GM10266 (cell line): Measurements from ENCODE around the gene FEM1A.

ENCODE experiments used
- DNase-seq: peaks from one replicate; pipeline ENCODE4 v3.0.0; 2012; ENCODE audit errors: extremely low spot score
- TF ChIP-seq, protein P1 (sequence below): IDR thresholded peaks from 2 replicates; pipeline ENCODE4 v1.5.1; 2012; ENCODE audit warnings: mild to moderate bottlenecking, low read depth; ENCODE audit not compliant: control insufficient read depth, insufficient read depth; ENCODE audit errors: missing control alignments

The FEM1A gene

GRCh38 chr19:4748589-4748988 lies 42.9 kb upstream of the FEM1A start:
- TF ChIP-seq, protein P1, sequence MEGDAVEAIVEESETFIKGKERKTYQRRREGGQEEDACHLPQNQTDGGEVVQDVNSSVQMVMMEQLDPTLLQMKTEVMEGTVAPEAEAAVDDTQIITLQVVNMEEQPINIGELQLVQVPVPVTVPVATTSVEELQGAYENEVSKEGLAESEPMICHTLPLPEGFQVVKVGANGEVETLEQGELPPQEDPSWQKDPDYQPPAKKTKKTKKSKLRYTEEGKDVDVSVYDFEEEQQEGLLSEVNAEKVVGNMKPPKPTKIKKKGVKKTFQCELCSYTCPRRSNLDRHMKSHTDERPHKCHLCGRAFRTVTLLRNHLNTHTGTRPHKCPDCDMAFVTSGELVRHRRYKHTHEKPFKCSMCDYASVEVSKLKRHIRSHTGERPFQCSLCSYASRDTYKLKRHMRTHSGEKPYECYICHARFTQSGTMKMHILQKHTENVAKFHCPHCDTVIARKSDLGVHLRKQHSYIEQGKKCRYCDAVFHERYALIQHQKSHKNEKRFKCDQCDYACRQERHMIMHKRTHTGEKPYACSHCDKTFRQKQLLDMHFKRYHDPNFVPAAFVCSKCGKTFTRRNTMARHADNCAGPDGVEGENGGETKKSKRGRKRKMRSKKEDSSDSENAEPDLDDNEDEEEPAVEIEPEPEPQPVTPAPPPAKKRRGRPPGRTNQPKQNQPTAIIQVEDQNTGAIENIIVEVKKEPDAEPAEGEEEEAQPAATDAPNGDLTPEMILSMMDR, result no peak
- no peak for DNase-seq

- DNase-seq, result no peak
- TF ChIP-seq, protein P1, result no peak
Measured at GRCh38 chr19:4749870-4750590, 41.5 kb upstream of the FEM1A start.

DNA sequence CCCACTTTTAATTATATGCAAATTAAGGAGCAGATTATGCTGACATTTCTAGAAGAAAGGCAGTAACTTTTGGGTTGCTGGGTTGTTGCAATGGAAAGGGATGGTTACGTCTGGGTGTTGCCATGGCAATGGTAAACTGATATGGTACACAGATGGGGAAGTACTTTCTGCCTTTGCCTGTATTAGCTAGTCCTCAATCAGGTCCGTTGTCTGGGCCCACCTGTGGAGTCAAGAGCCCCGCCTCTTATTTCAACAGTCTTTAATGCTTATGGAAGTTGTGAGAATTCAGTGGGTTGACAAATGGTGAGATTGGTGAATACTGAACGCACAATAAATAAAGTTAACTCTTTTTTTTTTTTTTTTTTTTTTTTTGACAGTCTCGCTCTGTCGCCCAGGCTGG lies 37.3 kb upstream of the FEM1A start:
- TF ChIP-seq, protein P1, result no peak
- no peak for DNase-seq

DNA sequence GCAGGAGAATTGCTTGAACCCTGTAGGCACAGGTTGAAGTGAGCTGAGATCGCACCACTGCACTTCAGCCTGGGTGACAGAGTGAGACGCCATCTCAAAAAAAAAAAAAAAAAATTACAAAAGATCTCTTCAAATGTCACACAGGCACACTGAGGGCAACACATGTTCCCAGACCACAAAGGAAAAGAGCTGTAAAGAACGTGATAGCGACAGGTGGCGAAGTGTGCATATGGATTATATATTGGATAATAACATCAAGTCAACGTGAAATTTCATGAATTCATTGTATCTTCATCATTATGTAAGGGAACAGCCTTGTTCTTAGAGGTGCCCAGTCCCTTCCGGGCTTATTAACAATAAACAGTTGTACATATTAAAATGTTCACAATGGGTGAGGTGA lies 36.1 kb upstream of the FEM1A start:
- TF ChIP-seq, protein P1, result no peak
- DNase-seq, result no peak

DNA sequence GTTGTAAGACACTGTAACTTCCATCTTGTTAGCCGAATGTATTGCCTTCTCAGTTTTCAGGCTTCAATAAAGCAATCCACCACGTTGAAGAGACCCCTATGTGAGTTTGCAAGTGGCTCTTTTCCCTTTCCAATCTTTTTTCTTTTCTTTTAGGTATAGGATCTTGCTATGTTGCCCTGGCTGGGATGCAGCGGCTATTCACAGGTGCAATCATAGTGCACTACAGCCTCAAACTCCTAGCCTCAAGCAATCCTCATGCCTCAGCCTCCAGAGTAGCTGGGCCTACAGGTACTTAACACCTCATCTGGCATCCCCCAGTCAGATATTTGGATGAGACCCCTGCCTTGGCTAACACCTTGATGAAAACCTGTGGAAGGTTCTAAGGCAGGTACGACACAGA lies 33.5 kb upstream of the FEM1A start:
- DNase-seq, result no peak
- TF ChIP-seq, protein P1, result no peak

GRCh38 chr19:4758659-4759058 lies 32.9 kb upstream of the FEM1A start:
- TF ChIP-seq, protein P1, result no peak
- DNase-seq, result no peak

DNA sequence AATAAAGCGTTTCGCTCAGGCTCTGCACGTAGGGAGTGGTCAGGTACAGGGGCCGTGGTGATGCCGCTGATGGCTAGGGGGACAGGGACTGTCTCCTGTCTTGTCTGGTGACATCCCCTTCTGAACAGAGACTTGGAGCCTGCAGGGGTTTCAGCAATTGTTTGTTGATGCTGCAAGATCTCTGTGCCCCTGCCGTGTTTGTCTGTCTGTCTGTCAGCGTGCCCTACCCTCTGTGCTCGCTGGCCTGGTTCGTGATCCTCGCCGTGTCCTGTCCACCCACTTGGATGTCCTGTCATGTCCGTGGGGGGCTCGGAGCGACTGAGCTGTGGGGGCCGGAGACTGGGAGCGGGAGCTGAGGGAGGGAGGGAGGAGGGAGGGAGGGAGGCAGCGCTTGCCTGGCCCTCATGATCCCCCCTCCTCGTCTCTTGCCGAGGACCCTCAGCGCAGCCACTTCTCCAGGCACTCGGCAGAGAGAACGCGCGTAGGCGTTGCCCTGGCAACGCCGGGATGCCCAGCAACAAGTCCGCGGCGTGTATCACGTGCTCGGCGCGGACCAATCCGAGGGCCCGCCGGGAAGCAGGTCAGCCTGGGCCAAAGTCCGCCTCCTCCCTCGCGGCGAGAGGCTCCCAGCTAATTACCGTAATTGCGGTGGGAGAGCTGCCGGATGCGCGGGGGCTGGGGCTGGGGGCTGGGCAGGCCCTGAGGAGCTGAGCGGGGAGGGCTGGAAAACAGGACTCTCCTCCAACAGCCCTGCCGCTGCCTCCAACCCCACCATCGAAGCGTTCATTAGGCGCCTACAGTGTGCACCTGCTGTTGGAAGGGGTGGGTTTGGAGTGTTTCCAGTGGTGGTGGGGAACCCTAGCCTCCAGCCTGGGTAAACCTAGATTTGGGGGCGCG lies 31.9 kb upstream of the FEM1A start:
- TF ChIP-seq, protein P1, result no peak
- peak; percentile 95 for DNase-seq
